Kidney (tissue), 14 donors: ENCODE measurements around the gene SPRR4. TPM values are rescaled to one million over a fixed set of nuclear protein-coding genes. Genes with fewer than 3 reads are reported as not detected.

Experiments
- DNase-seq, 5 donors: peaks; one replicate each; pipeline ENCODE4 v3.0.0-alpha.2; 2013 to 2020
- FAIRE-seq: peaks from 2 replicates; lab custom pipeline; 2012; peaks lifted over from hg19 to GRCh38; lab: Jason Lieb, UNC
- H3K27ac ChIP-seq, 2 donors: one replicate each; pipeline ENCODE4 v1.7.0; 2013; ENCODE audit warnings: low read depth in 2 of 2, low read length in 2 of 2, inconsistent platforms in 1 of 2
- H3K27me3 ChIP-seq: one replicate; pipeline ENCODE4 v1.7.1; 2013; ENCODE audit warnings: low read length, inconsistent platforms; ENCODE audit not compliant: control insufficient read depth, insufficient read depth
- H3K36me3 ChIP-seq, 3 donors: one replicate each; pipeline versions ENCODE4 v1.7.0 to v1.7.1; 2013; ENCODE audit warnings: low read length in 3 of 3, control low read depth in 1 of 3, inconsistent platforms in 1 of 3; ENCODE audit not compliant: insufficient read depth in 3 of 3, control insufficient read depth in 2 of 3
- H3K4me1 ChIP-seq, 3 donors: one replicate each; pipeline versions ENCODE4 v1.7.0 to v1.7.1; 2013; ENCODE audit warnings: low read length in 3 of 3, inconsistent platforms in 1 of 3, low read depth in 1 of 3; ENCODE audit not compliant: control insufficient read depth in 2 of 3, insufficient read depth in 2 of 3
- H3K4me3 ChIP-seq, 3 donors: one replicate each; pipeline versions ENCODE4 v1.7.0 to v1.8.1; 2013; ENCODE audit warnings: low read length in 3 of 3, control low read depth in 1 of 3, inconsistent platforms in 1 of 3
- H3K9ac ChIP-seq, 3 donors: one replicate each; pipeline versions ENCODE4 v1.7.0 to v1.7.1; 2013; ENCODE audit warnings: low read length in 3 of 3, control low read depth in 1 of 3, inconsistent platforms in 1 of 3
- H3K9me3 ChIP-seq, 3 donors: one replicate each; pipeline versions ENCODE4 v1.7.0 to v1.7.1; 2013; ENCODE audit warnings: low read length in 3 of 3, control low read depth in 1 of 3, inconsistent platforms in 1 of 3; ENCODE audit not compliant: control insufficient read depth in 2 of 3, insufficient read depth in 1 of 3
- intact Hi-C: fragments of 100-400 bp; cut with DNase I; formaldehyde crosslinking; loops from one replicate; pipeline ENCODE4 v1.11.1; 2022
- polyA plus RNA-seq: library from polyadenylated mRNA; stranded (reverse); fragments of 350-450 nt; fragmentation: Illumina TruSeq; extraction: RNeasy Lipid Tissue Mini Kit (QIAGEN cat#74804); gene quantifications from one replicate; pipeline ENCODE4 v1.2.3, GENCODE V29; 2014; ENCODE audit warnings: low read depth, low replicate concordance; ENCODE audit not compliant: insufficient read depth
- total RNA-seq: library from RNA; stranded (reverse); fragmentation: NEBNext Ultra II Directional; extraction: Animal tissue kit (Norgen Biotek cat#: 25700); gene quantifications from one replicate; pipeline ENCODE4 v1.2.1, GENCODE V29; 2021
- TF ChIP-seq, protein P1 (sequence below): IDR thresholded peaks from 3 replicates; pipeline ENCODE4 v1.5.1; 2012; ENCODE audit warnings: mild to moderate bottlenecking, moderate library complexity, borderline replicate concordance; ENCODE audit not compliant: insufficient read depth; ENCODE audit errors: extremely low read depth
- donor health status: control.
- donor health status: control.
- donor health status: control.
- donor health status: control.
- donor health status: control.
- donor health status: DM: yes; HTN: yes; CAD: no.
- donor health status: Normal renal cell carcinoma (clear cell type).

SPRR4 gene
- total and polyA plus RNA-seq, 2 donors from 2014 or later, result not detected

- Histone ChIP-seq H3K4me3 (no peak overlapping the region), H3K27ac (no peak overlapping the region), H3K9ac (no peak overlapping the region), H3K4me1 (no peaks in the 10 kb centered on the region), H3K27me3 (no peaks in the 10 kb centered on the region), H3K36me3 (no peaks in the 10 kb centered on the region), H3K9me3 (no peaks in the 10 kb centered on the region)
- FAIRE-seq (no peak), DNase-seq (no peak)
- intact Hi-C loops, result no loop called here
- TF ChIP-seq, protein P1, sequence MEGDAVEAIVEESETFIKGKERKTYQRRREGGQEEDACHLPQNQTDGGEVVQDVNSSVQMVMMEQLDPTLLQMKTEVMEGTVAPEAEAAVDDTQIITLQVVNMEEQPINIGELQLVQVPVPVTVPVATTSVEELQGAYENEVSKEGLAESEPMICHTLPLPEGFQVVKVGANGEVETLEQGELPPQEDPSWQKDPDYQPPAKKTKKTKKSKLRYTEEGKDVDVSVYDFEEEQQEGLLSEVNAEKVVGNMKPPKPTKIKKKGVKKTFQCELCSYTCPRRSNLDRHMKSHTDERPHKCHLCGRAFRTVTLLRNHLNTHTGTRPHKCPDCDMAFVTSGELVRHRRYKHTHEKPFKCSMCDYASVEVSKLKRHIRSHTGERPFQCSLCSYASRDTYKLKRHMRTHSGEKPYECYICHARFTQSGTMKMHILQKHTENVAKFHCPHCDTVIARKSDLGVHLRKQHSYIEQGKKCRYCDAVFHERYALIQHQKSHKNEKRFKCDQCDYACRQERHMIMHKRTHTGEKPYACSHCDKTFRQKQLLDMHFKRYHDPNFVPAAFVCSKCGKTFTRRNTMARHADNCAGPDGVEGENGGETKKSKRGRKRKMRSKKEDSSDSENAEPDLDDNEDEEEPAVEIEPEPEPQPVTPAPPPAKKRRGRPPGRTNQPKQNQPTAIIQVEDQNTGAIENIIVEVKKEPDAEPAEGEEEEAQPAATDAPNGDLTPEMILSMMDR, result no peak
Observed at GRCh38 chr1:152941037-152941711, 29.3 kb upstream of the SPRR4 start.

- FAIRE-seq (no peak), DNase-seq (no peak)
- TF ChIP-seq, protein P1, result no peak
- H3K4me1 ChIP-seq, result no peaks in the 10 kb centered on the region
- H3K9me3 ChIP-seq, result no peaks in the 10 kb centered on the region
- H3K9ac ChIP-seq, result no peak overlapping the region
- H3K27me3 ChIP-seq, result no peaks in the 10 kb centered on the region
- H3K27ac ChIP-seq, result no peak overlapping the region
- H3K4me3 ChIP-seq, result no peak overlapping the region
- no peaks in the 10 kb centered on the region for H3K36me3 ChIP-seq
- intact Hi-C loops, result no loop called here
Observed at GRCh38 chr1:152942161-152942560, 28.3 kb upstream of the SPRR4 start.

GRCh38 chr1:152946248-152946647, 24.2 kb upstream of the SPRR4 start:
- FAIRE-seq, result no peak
- TF ChIP-seq, protein P1, result no peak
- intact Hi-C loops, result no loop called here
- no peak overlapping the region for H3K4me3 ChIP-seq
- no peaks in the 10 kb centered on the region for H3K27me3 ChIP-seq
- no peak overlapping the region for H3K27ac ChIP-seq
- H3K9ac ChIP-seq, result no peak overlapping the region
- H3K4me1 ChIP-seq, result no peaks in the 10 kb centered on the region
- H3K36me3 ChIP-seq, result no peaks in the 10 kb centered on the region
- no peak for DNase-seq
- no peaks in the 10 kb centered on the region for H3K9me3 ChIP-seq
